ENCODE measurements around the gene SHLD2. TPM values are rescaled to one million over a fixed set of nuclear protein-coding genes. Genes with fewer than 3 reads are reported as not detected.

Gene SHLD2
- total and polyA plus RNA-seq, 2 of the 13 experiments (the other 11 are each of a cell fraction or from before 2014, with no cell fraction given), result 25.7 to 53.7 TPM

DNA sequence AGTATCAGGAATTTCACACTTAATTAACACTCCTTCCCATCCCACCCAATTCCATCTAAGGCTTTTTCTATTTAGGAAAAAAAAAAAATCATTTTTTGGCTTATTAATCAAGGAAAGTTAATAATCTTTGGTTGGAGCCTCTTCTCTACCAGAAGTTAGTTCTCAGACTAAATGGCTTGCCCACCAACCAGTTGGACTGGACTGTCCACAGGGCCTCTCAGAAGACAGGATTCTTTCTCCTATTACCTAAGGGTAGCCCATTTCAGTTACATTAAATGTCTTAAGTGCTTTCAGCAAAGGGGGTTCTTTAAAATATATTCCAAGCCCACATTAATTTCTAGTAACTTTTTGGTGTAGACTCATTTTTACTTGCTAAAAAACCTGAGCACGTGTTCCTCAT lies 35.6 kb upstream of the SHLD2 start:
- Histone ChIP-seq H3K4me1 (ENCODE audit: insufficient read depth, low read length) (peaks cover 22% of the 10 kb centered on the region), H3K9ac (ENCODE audit: insufficient read depth, low read depth, low read length) (no peak overlapping the region), H3K4me2 (ENCODE audit: low read depth, low read length) (no peak overlapping the region), H4K20me1 (ENCODE audit: insufficient read depth, low read length) (no peaks in the 10 kb centered on the region; the same call in none of the 2 replicates), H3K79me2 (ENCODE audit: insufficient read depth, low read length) (no peaks in the 10 kb centered on the region), H3K27me3 (ENCODE audit: control insufficient read depth in 1 of 2, insufficient read depth in 2 of 2, low read length in 2 of 2) (no peaks in the 10 kb centered on the region), H3K36me3 (replicated peaks in 1 of 2; ENCODE audit: control insufficient read depth in 1 of 2, insufficient read depth in 2 of 2, low read length in 2 of 2) (peaks cover 25 to 87% of the 10 kb centered on the region in 2 experiments), H3K27ac (ENCODE audit: extremely low read length, insufficient read depth, low read length) (peak overlapping the region; percentile 7), H2AFZ (ENCODE audit: low read length) (no peak overlapping the region), H3K4me3 (replicated peaks in 1 of 3; ENCODE audit: insufficient read depth in 1 of 3, low read depth in 2 of 3, low read length in 3 of 3) (no peak overlapping the region), H3K9me3 (ENCODE audit: low read length) (no peaks in the 10 kb centered on the region)
- no peak for ATAC-seq
- in situ Hi-C loops (cut with HindIII; ENCODE audit: extremely low pct_ligation_motif_present, low pct_unique_long_range_greater_than_20kb), result no loop called here
- WGBS (ENCODE audit: low lambda C conversion rate), result 98% methylated on average over 1 of the region's 1 CpG
- no peak for FAIRE-seq
- BruUV-seq (replicated peaks), result no TSS peak
- TF ChIP-seq PBX3 (CRISPR knock-in tag; IDR thresholded peaks at IDR 0.05; ENCODE audit: borderline replicate concordance) (no peak), ZNF382 (CRISPR knock-in tag; IDR thresholded peaks at IDR 0.05; ENCODE audit: borderline replicate concordance) (no peak), MTA3 (CRISPR knock-in tag; IDR thresholded peaks at IDR 0.05) (no peak), ZBTB38 (CRISPR knock-in tag; IDR thresholded peaks at IDR 0.05) (no peak), HNF4G (IDR thresholded peaks at IDR 0.05; ENCODE audit: borderline replicate concordance, low read depth, low read length) (no peak), HNF4G (CRISPR knock-in tag; IDR thresholded peaks at IDR 0.05; ENCODE audit: borderline replicate concordance, low read depth) (no peak), ZNF274 (CRISPR knock-in tag; IDR thresholded peaks at IDR 0.05) (no peak), ZNF556 (CRISPR knock-in tag; IDR thresholded peaks at IDR 0.05; ENCODE audit: borderline replicate concordance) (no peak)
- ChIA-PET POLR2A (no interaction called here), CTCF (ENCODE audit: low intra/inter-chr PET ratio, low total read pairs) (no interaction called here)
- intact Hi-C loops (cut with micrococcal nuclease; ENCODE audit: unreplicated experiment), result no loop called here
- no peak for DNase-seq (ENCODE audit: low spot score)
